Measurements from ENCODE around the gene BRD9.

The BRD9 gene

DNA sequence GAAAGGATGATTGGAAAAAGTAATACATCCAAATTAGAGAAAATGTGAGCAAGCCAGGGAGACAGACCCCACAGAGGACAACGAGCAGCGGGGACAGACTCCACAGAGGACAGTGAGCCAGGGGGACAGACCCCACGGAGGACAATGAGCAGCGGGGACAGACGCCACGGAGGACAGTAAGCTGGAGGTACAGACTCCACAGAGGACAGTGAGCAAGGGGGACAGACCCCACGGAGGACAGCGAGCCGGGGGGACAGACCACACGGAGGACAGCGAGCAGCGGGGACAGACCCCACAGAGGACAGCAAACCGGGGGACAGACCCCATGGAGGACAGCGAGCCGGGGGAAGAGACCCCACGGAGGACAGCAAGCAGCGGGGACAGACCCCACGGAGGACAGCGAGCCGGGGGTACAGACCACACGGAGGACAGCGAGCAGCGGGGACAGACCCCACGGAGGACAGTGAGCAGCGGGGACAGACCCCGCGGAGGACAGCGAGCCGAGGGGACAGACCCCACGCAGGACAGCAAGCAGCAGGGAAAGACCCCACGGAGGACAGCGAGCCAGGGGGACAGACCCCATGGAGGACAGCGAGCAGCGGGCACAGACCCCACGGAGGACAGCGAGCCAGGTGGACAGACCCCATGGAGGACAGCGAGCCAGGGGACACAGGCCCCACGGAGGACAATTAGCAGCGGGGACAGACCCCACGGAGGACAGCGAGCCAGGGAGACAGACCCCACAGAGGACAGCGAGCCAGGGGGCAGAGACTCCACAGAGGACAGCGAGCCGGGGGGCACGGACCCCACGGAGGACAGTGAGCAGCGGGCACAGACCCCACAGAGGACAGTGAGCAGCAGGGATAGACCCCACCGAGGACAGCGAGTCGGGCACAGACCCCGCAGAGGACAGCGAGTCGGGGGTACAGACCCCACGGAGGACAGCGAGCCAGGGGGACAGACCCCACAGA, 39.9 kb downstream of the BRD9 start:
- no peak overlapping the region for H3K4me3 ChIP-seq (ENCODE audit: low read depth, low read length)
- TF ChIP-seq, protein P1, sequence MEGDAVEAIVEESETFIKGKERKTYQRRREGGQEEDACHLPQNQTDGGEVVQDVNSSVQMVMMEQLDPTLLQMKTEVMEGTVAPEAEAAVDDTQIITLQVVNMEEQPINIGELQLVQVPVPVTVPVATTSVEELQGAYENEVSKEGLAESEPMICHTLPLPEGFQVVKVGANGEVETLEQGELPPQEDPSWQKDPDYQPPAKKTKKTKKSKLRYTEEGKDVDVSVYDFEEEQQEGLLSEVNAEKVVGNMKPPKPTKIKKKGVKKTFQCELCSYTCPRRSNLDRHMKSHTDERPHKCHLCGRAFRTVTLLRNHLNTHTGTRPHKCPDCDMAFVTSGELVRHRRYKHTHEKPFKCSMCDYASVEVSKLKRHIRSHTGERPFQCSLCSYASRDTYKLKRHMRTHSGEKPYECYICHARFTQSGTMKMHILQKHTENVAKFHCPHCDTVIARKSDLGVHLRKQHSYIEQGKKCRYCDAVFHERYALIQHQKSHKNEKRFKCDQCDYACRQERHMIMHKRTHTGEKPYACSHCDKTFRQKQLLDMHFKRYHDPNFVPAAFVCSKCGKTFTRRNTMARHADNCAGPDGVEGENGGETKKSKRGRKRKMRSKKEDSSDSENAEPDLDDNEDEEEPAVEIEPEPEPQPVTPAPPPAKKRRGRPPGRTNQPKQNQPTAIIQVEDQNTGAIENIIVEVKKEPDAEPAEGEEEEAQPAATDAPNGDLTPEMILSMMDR (IDR thresholded peaks at IDR 0.05; ENCODE audit: borderline replicate concordance, insufficient read depth, low read depth, low read length) = no peak

DNA sequence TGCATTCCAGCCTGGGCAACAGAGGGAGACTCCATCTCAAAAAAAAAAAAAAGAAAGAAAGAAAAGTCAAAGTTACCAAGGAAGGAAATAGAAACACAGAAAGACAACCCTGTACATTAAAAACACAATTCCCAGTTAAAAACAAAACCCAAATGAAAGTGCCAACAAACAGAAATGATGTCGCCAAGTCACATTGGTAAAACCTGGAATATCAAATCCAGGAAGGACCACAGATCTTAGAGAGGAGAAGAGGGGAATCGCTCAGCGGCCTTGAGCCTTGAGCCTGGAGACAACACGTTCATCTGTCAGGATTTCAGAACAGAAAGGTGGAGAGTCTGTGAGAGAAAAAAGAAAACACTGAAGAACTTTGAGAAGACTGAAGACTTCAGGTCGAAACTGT, 40.6 kb downstream of the BRD9 start:
- no peak overlapping the region for H3K4me3 ChIP-seq (ENCODE audit: low read depth, low read length)
- TF ChIP-seq, protein P1 (IDR thresholded peaks at IDR 0.05; ENCODE audit: borderline replicate concordance, insufficient read depth, low read depth, low read length) = no peak

DNA sequence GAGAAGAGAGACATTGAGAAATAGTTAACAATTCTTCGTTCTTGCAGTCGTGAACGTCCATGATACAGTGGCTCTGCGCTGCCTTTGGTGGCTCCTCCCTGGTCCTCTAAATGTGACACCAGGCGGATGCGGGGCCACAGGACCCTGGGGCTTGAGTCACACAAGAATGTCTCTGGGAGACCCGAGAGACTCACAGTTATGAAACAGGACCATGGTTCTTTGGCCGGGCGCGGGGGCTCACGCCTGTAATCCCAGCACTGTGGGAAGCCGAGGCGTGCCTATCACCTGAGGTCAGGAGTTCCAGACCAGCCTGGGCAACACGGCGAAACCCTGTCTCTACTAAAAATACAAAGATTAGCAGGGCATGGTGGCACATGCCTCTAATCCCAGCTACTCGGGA, 41.0 kb downstream of the BRD9 start:
- TF ChIP-seq, protein P1 (IDR thresholded peaks at IDR 0.05; ENCODE audit: borderline replicate concordance, insufficient read depth, low read depth, low read length) = no peak
- no peak overlapping the region for H3K4me3 ChIP-seq (ENCODE audit: low read depth, low read length)

DNA sequence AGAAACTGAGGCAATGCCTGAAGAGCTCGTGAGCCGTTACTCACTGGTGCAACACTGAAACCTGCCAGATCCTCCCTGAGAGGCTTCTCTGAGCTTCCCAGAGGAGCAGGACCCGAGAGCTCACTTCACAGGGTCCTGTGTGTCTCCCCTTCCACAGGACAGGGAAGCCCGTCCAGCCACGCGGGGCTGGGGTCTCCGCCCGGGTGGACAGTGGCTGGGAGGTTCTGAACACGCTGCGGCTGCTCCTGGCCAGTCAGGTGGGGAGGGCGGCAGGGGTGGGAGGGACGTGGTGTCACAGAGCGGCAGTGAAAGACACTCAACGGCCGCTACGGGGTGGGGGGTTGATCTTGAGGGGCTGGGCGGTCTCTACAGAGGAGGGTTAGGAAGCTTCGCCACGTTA, 41.5 kb downstream of the BRD9 start:
- H3K4me3 ChIP-seq (ENCODE audit: low read depth, low read length) = no peak overlapping the region
- TF ChIP-seq, protein P1 (IDR thresholded peaks at IDR 0.05; ENCODE audit: borderline replicate concordance, insufficient read depth, low read depth, low read length) = no peak

DNA sequence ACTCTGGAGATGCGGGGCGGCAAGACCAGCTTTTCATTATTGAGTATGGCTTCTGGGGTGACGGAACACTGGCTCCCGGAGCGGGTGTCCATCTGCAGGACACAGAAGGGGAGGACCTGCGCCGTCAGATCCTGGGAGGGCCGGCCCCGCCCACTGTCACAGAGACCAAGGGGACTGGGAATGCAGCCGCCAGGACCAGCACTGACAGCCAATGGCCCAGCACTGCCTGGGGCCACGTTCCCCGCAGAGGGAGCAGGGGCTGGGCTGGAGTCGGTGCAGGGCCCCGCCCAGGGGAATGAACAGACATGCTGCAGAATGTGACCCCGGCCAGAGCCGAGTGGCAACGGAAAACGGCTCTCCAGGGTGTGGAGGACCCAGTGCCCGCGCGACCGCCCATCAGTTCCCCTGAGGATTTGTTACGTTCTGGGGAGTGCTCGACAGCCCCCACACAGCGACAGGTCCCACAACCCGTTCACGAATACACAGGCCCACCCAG, 42.0 kb downstream of the BRD9 start, which contains the start of gene ZDHHC11:
TSS of gene ZDHHC11 (minus strand) at position 476 of the 496 bp plus-strand sequence. CDS start at position 92, 384 bp downstream.
- TF ChIP-seq, protein P1 (IDR thresholded peaks at IDR 0.05; ENCODE audit: borderline replicate concordance, insufficient read depth, low read depth, low read length) = no peak
- H3K4me3 ChIP-seq (ENCODE audit: low read depth, low read length) = no peak within 1 kb of the TSS

DNA sequence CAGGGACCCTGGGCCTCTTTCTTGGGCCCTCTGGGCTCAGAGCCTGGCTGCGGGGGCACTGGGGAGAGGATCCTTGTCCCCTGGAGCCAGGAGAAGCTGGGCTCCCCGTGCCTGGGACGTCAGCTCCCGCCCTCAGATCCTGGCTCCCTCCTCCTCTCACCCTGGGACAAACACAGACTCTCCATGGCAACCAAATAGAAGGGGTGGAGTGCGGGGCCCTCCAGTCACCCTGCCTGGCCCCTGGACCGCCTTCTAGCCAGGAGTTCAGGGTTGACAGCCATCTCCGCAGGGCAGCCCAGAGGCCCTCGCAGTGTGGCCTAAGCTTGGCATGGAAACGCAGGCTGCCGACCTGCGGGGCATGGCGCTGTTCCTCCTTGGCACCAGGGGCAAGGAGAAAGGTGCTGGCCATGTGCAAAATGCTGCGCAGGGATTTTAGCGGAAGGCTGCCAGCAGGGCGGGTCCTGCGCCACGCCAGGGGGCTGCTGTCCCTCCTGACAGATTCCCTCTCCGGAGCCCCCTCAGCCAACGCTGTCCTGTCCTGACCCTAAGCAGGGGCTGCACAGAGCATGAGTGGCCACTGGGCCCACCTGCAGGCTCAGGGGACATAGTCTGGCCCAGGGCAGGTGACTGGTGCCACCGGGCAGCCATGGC, 42.8 kb downstream of the BRD9 start:
- TF ChIP-seq, protein P1 (IDR thresholded peaks at IDR 0.05; ENCODE audit: borderline replicate concordance, insufficient read depth, low read depth, low read length) = no peak
- no peak overlapping the region for H3K4me3 ChIP-seq (ENCODE audit: low read depth, low read length)

Measured in GM12875 (cell line).